Measurements from ENCODE around the gene ZNF608.

ZNF608 gene

GRCh38 chr5:124783285-124783684 is 36.8 kb upstream of the ZNF608 start:
- TF ChIP-seq CTCF (IDR thresholded peaks at IDR 0.05; ENCODE audit: low read depth, low read length, missing control alignments), result no peak
- no peak overlapping the region for H3K4me3 ChIP-seq (replicated peaks; ENCODE audit: low read depth, low read length)
- no peak for DNase-seq (ENCODE audit: extremely low read depth, low read depth)

GRCh38 chr5:124782262-124782661 is 35.8 kb upstream of the ZNF608 start:
- no peak for DNase-seq (ENCODE audit: extremely low read depth, low read depth)
- no peak for TF ChIP-seq CTCF (IDR thresholded peaks at IDR 0.05; ENCODE audit: low read depth, low read length, missing control alignments)

GRCh38 chr5:124780011-124780410 is 33.6 kb upstream of the ZNF608 start:
- no peak for TF ChIP-seq CTCF (IDR thresholded peaks at IDR 0.05; ENCODE audit: low read depth, low read length, missing control alignments)
- DNase-seq (ENCODE audit: extremely low read depth, low read depth), result no peak

More at GRCh38 chr5:124782262-124782661, 35.8 kb upstream of the ZNF608 start:
- no peak overlapping the region for H3K4me3 ChIP-seq (replicated peaks; ENCODE audit: low read depth, low read length)

GRCh38 chr5:124773315-124774311 is 27.2 kb upstream of the ZNF608 start:
- H3K4me3 ChIP-seq (replicated peaks; ENCODE audit: low read depth, low read length), result no peak overlapping the region
- no peak for DNase-seq (ENCODE audit: extremely low read depth, low read depth)
- no peak for TF ChIP-seq CTCF (IDR thresholded peaks at IDR 0.05; ENCODE audit: low read depth, low read length, missing control alignments)

More at GRCh38 chr5:124780011-124780410, 33.6 kb upstream of the ZNF608 start:
- no peak overlapping the region for H3K4me3 ChIP-seq (replicated peaks; ENCODE audit: low read depth, low read length)

- no peak for DNase-seq (ENCODE audit: extremely low read depth, low read depth)
- no peak for TF ChIP-seq CTCF (IDR thresholded peaks at IDR 0.05; ENCODE audit: low read depth, low read length, missing control alignments)
- H3K4me3 ChIP-seq (replicated peaks; ENCODE audit: low read depth, low read length), result no peak overlapping the region
Measured at GRCh38 chr5:124772457-124773200, 26.2 kb upstream of the ZNF608 start.

- no peak for TF ChIP-seq CTCF (IDR thresholded peaks at IDR 0.05; ENCODE audit: low read depth, low read length, missing control alignments)
- no peak overlapping the region for H3K4me3 ChIP-seq (replicated peaks; ENCODE audit: low read depth, low read length)
- no peak for DNase-seq (ENCODE audit: extremely low read depth, low read depth)
Measured at GRCh38 chr5:124771761-124772160, 25.3 kb upstream of the ZNF608 start.
